Dermis lymphatic vessel endothelial cell (primary cell): ENCODE results near the gene RAB33A. TPM values are rescaled to one million over a fixed set of nuclear protein-coding genes. Genes with fewer than 3 reads are reported as not detected.

Source experiments
- total RNA-seq: library from RNA; depleted of rRNA; stranded (reverse); fragments of >200 nt; gene quantifications from 2 replicates; pipeline ENCODE4 v1.2.1, GENCODE V29; 2014

Gene RAB33A
- 0.43 TPM in 2 replicates for total RNA-seq

GRCh38 chrX:130171446-130172126, at the start of gene RAB33A:
Gene RAB33A, plus strand, starts transcription at chrX:130171962. Its CDS starts 101 bp downstream, at chrX:130172063.

DNA sequence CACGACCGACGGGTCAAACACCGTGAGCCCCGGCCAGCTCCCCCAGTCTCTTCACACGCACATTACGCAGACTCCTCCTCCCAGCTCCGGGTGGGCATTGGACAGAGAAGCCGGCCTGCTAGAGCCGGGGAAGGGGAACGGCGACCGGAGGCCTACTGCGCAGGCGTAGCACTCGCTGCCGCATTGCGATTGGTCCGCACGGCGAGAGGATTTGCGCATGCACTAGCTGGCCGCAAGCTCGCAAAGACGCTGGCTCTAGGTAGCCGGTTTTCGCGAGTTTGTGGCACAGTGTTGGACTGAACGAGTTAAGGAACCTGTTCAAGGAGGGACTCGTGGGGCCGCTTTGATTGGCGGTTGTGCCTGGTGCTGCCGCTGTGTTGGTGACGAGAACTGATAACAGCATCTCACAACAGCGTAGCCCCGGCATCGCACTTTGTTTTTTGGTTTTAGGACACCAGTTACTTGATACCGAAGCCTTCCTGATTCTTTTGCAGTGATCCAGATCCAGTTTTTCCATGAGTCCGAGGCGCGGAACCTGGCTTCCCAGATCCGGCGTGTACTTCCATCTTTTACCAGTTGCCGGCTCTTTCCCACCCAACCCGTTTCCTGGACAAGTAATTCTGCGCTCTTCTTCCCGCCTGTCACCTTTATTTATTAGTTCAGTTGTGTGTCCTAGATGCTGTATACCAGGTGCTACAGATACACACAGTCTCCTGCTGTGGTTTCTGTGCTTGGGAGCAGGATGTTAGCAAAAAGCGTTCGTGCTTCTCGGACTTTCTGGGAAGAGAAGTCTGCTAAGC, 5.9 kb upstream of the RAB33A start, which contains the start of gene AIFM1:
AIFM1 (minus strand) TSS at position 139 of the 800 bp plus-strand sequence. CDS start 185 bp downstream, outside the sequence.

Other genes starting within 250 kb of the RAB33A start
- 2.0 TPM in 2 replicates for gene BCORL1, start 189.3 kb upstream of the RAB33A start, total RNA-seq
- gene ELF4, start 61.5 kb upstream of the RAB33A start, total RNA-seq: 10.1 and 10.7 TPM in 2 replicates
- 13.0 and 14.5 TPM in 2 replicates for gene AIFM1, start 6.1 kb upstream of the RAB33A start, total RNA-seq
- gene ZNF280C, start 96.9 kb downstream of the RAB33A start, total RNA-seq: 1.6 and 2.8 TPM in 2 replicates
- 6.2 and 7.6 TPM in 2 replicates for gene SLC25A14, start 168.0 kb downstream of the RAB33A start, total RNA-seq
- not detected in 2 replicates for gene GPR119, start 213.7 kb downstream of the RAB33A start, total RNA-seq
- gene RBMX2, start 230.0 kb downstream of the RAB33A start, total RNA-seq: 22.9 and 35.5 TPM in 2 replicates